Activated CD8-positive, alpha-beta T cell treated with anti-CD3 and anti-CD28 coated beads, Interleukin-2, amount 10 ng/mL, durations not matched to agents 7 days and 5 days (primary cell): Measurements from ENCODE around the gene KLHL22. TPM values are rescaled to one million over a fixed set of nuclear protein-coding genes. Genes with fewer than 3 reads are reported as not detected.

Source experiments
- ATAC-seq: fragments of 150-1000 bp; cut with Tn5 transposase; one replicate; pipeline ENCODE4 v1.10.0; 2021; ENCODE audit warnings: moderate library complexity
- CTCF ChIA-PET: fragments of 350-600 bp; sonication (Branson Sonifier 250); formaldehyde crosslinking; loops from one replicate; lab custom pipeline; 2021; ENCODE audit warnings: antibody characterized with exemption; lab: Charles Lee
- POLR2A ChIA-PET: fragments of 350-600 bp; sonication (Branson Sonifier 250); formaldehyde crosslinking; loops from one replicate; lab custom pipeline; 2021; ENCODE audit warnings: antibody characterized with exemption; lab: Charles Lee
- DNase-seq: peaks from one replicate; pipeline ENCODE4 v3.0.0-alpha.2; 2020
- H3K27ac Mint-ChIP-seq: one replicate; pipeline ENCODE4 v1.8.0; 2021; ENCODE audit warnings: mild to moderate bottlenecking, mixed read lengths
- H3K27me3 Mint-ChIP-seq: one replicate; pipeline ENCODE4 v1.8.0; 2021; ENCODE audit warnings: low read depth, mixed read lengths
- H3K36me3 Mint-ChIP-seq: one replicate; pipeline ENCODE4 v1.8.0; 2021; ENCODE audit warnings: low read depth, mixed read lengths
- H3K4me1 Mint-ChIP-seq: one replicate; pipeline ENCODE4 v1.8.0; 2021; ENCODE audit warnings: low read depth, mixed read lengths
- H3K4me3 Mint-ChIP-seq: one replicate; pipeline ENCODE4 v1.8.0; 2021; ENCODE audit warnings: mild to moderate bottlenecking, mixed read lengths
- H3K9me3 Mint-ChIP-seq: one replicate; pipeline ENCODE4 v1.8.0; 2022; ENCODE audit warnings: mixed read lengths; ENCODE audit not compliant: insufficient read depth
- total RNA-seq, 2 experiments: library from RNA; stranded (reverse); gene quantifications; one replicate each; pipeline ENCODE4 v1.2.3, GENCODE V29; 2021

KLHL22 gene
- total RNA-seq, 2 experiments from 2014 or later = 29.2 to 30.1 TPM

- CTCF ChIA-PET = interaction anchor here (1.0 to 2.8 kb wide), 7 partner anchors 10 to 40 kb away, joined by 3 to 12 read pairs (median 4); partner anchors contain the start of gene MED15
Measured at GRCh38 chr22:20532256-20532993, 36.8 kb upstream of the KLHL22 start.

GRCh38 chr22:20531404-20532201 is 36.0 kb upstream of the KLHL22 start:
- Mint-ChIP-seq H3K36me3 (peaks cover 50% of the 10 kb centered on the region), H3K4me1 (peaks cover 64% of the 10 kb centered on the region), H3K27ac (peak overlapping the region; percentile 73), H3K4me3 (no peak overlapping the region), H3K27me3 (no peaks in the 10 kb centered on the region), H3K9me3 (no peaks in the 10 kb centered on the region)
- DNase-seq (no peak), ATAC-seq (peak; percentile 34)
- CTCF ChIA-PET = interaction anchor here (1.0 to 2.8 kb wide), 4 partner anchors 20 to 41 kb away, joined by 3 to 12 read pairs (median 8); no protein-coding TSS in a partner anchor
- POLR2A ChIA-PET = interaction anchor here (1.0 to 1.4 kb wide), 3 partner anchors 8 to 23 kb away, joined by 3 to 7 read pairs (median 5); no protein-coding TSS in a partner anchor

More at GRCh38 chr22:20532256-20532993, 36.8 kb upstream of the KLHL22 start:
- no peak overlapping the region for H3K4me3 Mint-ChIP-seq
- peaks cover 51% of the 10 kb centered on the region for H3K36me3 Mint-ChIP-seq
- H3K9me3 Mint-ChIP-seq = no peaks in the 10 kb centered on the region
- POLR2A ChIA-PET = interaction anchor here (1.0 to 1.4 kb wide), 3 partner anchors 8 to 24 kb away, joined by 3 to 7 read pairs (median 5); no protein-coding TSS in a partner anchor
- H3K4me1 Mint-ChIP-seq = peaks cover 61% of the 10 kb centered on the region
- ATAC-seq (no peak), DNase-seq (no peak)
- H3K27me3 Mint-ChIP-seq = no peaks in the 10 kb centered on the region
- H3K27ac Mint-ChIP-seq = peak overlapping the region; percentile 79

DNA sequence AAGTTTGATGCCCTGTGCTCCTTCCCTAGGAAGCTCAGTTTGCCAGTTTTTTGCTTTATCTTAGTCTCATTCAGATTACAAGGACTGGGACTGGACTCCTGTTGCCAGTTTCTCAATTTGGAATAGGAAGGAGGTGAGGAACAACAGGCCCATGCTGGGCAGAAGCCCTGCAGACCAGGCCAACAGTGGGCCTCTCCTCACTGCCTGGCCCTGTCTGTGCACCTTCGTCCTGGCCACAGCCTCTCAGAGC is 35.5 kb upstream of the KLHL22 start:
- H3K27ac Mint-ChIP-seq = no peak overlapping the region
- CTCF ChIA-PET = no interaction called here
- DNase-seq = no peak
- H3K9me3 Mint-ChIP-seq = no peaks in the 10 kb centered on the region
- no peaks in the 10 kb centered on the region for H3K27me3 Mint-ChIP-seq
- POLR2A ChIA-PET = interaction anchor here (1.0 kb wide), 1 partner anchor 23 kb away, joined by 3 read pairs; no protein-coding TSS in a partner anchor
- no peak for ATAC-seq
- peaks cover 52% of the 10 kb centered on the region for H3K36me3 Mint-ChIP-seq
- no peak overlapping the region for H3K4me3 Mint-ChIP-seq
- peaks cover 67% of the 10 kb centered on the region for H3K4me1 Mint-ChIP-seq

GRCh38 chr22:20530368-20531153 is 35.0 kb upstream of the KLHL22 start:
- no peak for ATAC-seq
- DNase-seq = no peak
- no peak overlapping the region for H3K4me3 Mint-ChIP-seq
- no peaks in the 10 kb centered on the region for H3K9me3 Mint-ChIP-seq
- ChIA-PET POLR2A (interaction anchor here (0.5 to 1.0 kb wide), 2 partner anchors 19 to 22 kb away, joined by 3 read pairs; no protein-coding TSS in a partner anchor), CTCF (no interaction called here)
- H3K4me1 Mint-ChIP-seq = peaks cover 67% of the 10 kb centered on the region
- H3K27ac Mint-ChIP-seq = peak overlapping the region; percentile 49
- no peaks in the 10 kb centered on the region for H3K27me3 Mint-ChIP-seq
- H3K36me3 Mint-ChIP-seq = peaks cover 52% of the 10 kb centered on the region

DNA sequence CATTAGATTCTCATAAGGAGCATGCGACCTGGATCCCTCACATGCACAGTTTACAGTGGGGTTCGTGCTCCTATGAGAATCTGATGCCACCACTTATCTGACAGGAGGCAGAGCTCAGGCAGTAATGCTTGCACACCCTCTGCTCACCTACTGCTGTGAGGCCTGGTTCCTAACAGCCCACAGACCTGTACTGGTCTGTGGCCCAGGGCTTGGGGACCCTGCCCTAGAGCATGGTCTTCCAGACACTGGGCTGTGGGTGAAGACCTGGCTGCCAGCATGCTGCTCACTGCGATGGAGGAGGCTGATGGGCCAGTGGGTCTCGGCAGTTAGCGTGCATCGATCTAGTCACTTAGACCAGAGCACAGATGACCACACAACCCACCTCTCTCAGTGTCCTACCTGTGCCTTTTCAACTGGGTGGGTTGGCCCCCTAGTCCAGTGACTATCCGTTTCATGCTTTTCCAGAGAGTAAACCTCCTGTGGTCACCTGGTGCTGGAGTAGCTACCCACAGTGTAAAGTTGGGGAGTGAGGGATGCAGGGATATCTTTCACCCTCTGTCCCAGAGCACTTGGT is 32.9 kb upstream of the KLHL22 start:
- H3K27ac Mint-ChIP-seq = no peak overlapping the region
- no peak for ATAC-seq
- ChIA-PET POLR2A (interaction anchor here (0.7 kb wide), 1 partner anchor 134 kb away, joined by 3 read pairs; no protein-coding TSS in a partner anchor), CTCF (no interaction called here)
- no peak for DNase-seq
- H3K36me3 Mint-ChIP-seq = peaks cover 51% of the 10 kb centered on the region
- H3K9me3 Mint-ChIP-seq = no peaks in the 10 kb centered on the region
- no peaks in the 10 kb centered on the region for H3K27me3 Mint-ChIP-seq
- H3K4me1 Mint-ChIP-seq = peaks cover 63% of the 10 kb centered on the region
- H3K4me3 Mint-ChIP-seq = no peak overlapping the region

DNA sequence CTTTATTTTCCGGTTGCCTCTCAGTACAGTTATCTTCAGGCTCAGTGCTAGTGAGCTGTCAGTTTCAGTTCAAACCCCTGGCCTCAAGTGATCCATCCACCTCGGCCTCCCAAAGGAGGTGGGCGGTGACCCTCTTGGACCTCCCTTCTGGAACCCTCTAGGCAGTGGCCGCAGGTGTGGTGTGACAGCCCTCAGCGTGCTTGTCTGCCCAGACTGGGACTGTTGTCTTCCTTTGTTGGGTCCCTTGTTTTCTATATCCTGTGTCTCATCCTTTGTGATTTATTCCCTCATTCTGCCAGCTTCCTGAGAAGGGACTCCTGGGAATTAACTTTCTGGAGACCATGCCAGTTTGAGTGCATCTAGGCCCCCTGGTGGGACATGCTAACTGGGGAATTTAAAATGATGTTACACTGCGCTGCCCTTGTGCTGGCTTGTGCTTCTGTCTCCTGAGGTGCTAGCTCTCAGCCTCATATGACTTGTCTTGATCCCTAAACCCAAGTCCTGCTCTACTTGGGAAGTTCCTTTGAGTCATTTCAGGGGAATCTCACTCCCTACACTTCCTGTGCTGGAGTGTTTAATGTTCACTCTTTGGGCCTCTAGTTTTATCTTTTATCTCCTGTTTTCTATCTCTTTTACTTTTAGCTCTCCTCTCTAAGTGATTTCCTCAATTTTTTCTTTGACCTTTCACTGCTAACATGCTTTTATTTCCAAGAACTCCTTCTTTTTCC is 31.2 kb upstream of the KLHL22 start:
- H3K9me3 Mint-ChIP-seq = no peaks in the 10 kb centered on the region
- H3K36me3 Mint-ChIP-seq = peaks cover 52% of the 10 kb centered on the region
- ATAC-seq = no peak
- ChIA-PET POLR2A (interaction anchor here (1.0 to 1.4 kb wide), 2 partner anchors 18 to 23 kb away, joined by 3 read pairs; no protein-coding TSS in a partner anchor), CTCF (interaction anchor here (1.5 to 1.6 kb wide), 3 partner anchors 11 to 44 kb away, joined by 3 to 6 read pairs (median 4); no protein-coding TSS in a partner anchor)
- no peak overlapping the region for H3K4me3 Mint-ChIP-seq
- peaks cover 64% of the 10 kb centered on the region for H3K4me1 Mint-ChIP-seq
- DNase-seq = no peak
- no peaks in the 10 kb centered on the region for H3K27me3 Mint-ChIP-seq
- H3K27ac Mint-ChIP-seq = peak overlapping the region; percentile 51

GRCh38 chr22:20526305-20526627 is 30.7 kb upstream of the KLHL22 start:
- no peak for DNase-seq
- peaks cover 47% of the 10 kb centered on the region for H3K36me3 Mint-ChIP-seq
- H3K4me1 Mint-ChIP-seq = peaks cover 59% of the 10 kb centered on the region
- H3K4me3 Mint-ChIP-seq = no peak overlapping the region
- no peaks in the 10 kb centered on the region for H3K27me3 Mint-ChIP-seq
- ChIA-PET CTCF (interaction anchor here (1.5 to 1.6 kb wide), 3 partner anchors 12 to 45 kb away, joined by 3 to 6 read pairs (median 4); no protein-coding TSS in a partner anchor), POLR2A (interaction anchor here (1.4 kb wide), 1 partner anchor 23 kb away, joined by 3 read pairs; no protein-coding TSS in a partner anchor)
- ATAC-seq = no peak
- H3K9me3 Mint-ChIP-seq = no peaks in the 10 kb centered on the region
- no peak overlapping the region for H3K27ac Mint-ChIP-seq

GRCh38 chr22:20525048-20525447 is 29.5 kb upstream of the KLHL22 start:
- CTCF ChIA-PET = interaction anchor here (1.2 to 1.8 kb wide), 2 partner anchors 32 to 43 kb away, joined by 3 to 7 read pairs; no protein-coding TSS in a partner anchor
- peak overlapping the region; percentile 30 for H3K27ac Mint-ChIP-seq
- no peak overlapping the region for H3K4me3 Mint-ChIP-seq
- H3K4me1 Mint-ChIP-seq = peaks cover 55% of the 10 kb centered on the region
- DNase-seq (no peak), ATAC-seq (no peak)
- POLR2A ChIA-PET = interaction anchor here (0.6 to 1.3 kb wide), 3 partner anchors 11 to 42 kb away, joined by 4 to 5 read pairs (median 4); partner anchors contain the start of gene MED15
- H3K27me3 Mint-ChIP-seq = no peaks in the 10 kb centered on the region
- H3K9me3 Mint-ChIP-seq = no peaks in the 10 kb centered on the region
- peaks cover 50% of the 10 kb centered on the region for H3K36me3 Mint-ChIP-seq

DNA sequence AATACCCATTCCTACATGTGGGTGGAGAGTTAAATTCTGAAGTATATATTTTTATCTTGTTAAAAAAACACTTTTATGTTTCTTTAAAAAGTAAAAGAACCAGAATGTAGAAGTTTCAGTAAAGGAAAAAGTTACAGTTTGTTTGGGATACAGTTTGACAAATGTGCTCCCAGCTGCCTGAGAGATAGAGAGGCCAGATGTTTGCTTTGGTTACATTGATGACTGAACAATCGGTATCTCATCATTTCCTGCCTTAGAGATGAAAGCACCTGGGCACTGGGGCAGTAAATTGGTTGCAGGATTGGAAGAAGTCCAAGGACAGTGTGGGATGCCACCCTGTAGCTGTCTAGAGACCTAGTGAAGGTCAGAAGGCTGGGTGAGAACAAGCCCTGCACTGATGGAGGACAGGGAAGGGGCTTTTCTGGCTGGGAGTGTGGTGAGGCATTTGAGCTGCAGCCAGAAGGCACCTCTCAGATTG is 28.4 kb upstream of the KLHL22 start:
- peak; percentile 34 for DNase-seq
- CTCF ChIA-PET = interaction anchor here (0.9 to 1.8 kb wide), 5 partner anchors 16 to 47 kb away, joined by 3 to 9 read pairs (median 7); no protein-coding TSS in a partner anchor
- Mint-ChIP-seq H3K4me1 (peaks cover 63% of the 10 kb centered on the region), H3K27ac (peak overlapping the region; percentile 83), H3K9me3 (no peaks in the 10 kb centered on the region), H3K4me3 (no peak overlapping the region), H3K36me3 (peaks cover 56% of the 10 kb centered on the region), H3K27me3 (no peaks in the 10 kb centered on the region)
- ATAC-seq = peak; percentile 71
- POLR2A ChIA-PET = interaction anchor here (1.0 to 1.3 kb wide), 6 partner anchors 8 to 33 kb away, joined by 3 to 5 read pairs (median 4); partner anchors contain the start of gene MED15
